Body of pancreas (tissue), 4 donors: ENCODE measurements around the gene ALCAM. TPM values are rescaled to one million over a fixed set of nuclear protein-coding genes. Genes with fewer than 3 reads are reported as not detected.

ENCODE experiments used
- ATAC-seq: fragments of 150-250 bp; one replicate; pipeline ENCODE4 v1.9.1; 2016
- DNase-seq, 4 donors: peaks; one replicate each; pipeline ENCODE4 v3.0.0-alpha.2; 2019
- H3K27ac ChIP-seq, 4 donors: fragments of 200-600 bp; sonication (generic); 1 replicate in 3 of 4; 2 replicates in 1 of 4; pipeline versions ENCODE4 v1.5.1 to v1.6.1; 2016 to 2019; ENCODE audit warnings: mild to moderate bottlenecking in 1 of 4, mixed read lengths in 1 of 4, moderate library complexity in 1 of 4
- H3K27me3 ChIP-seq, 2 donors: fragments of 200-600 bp; sonication (generic); one replicate each; pipeline ENCODE4 v1.6.0; 2016; ENCODE audit warnings: mild to moderate bottlenecking in 1 of 2
- H3K36me3 ChIP-seq, 2 donors: fragments of 200-600 bp; sonication (generic); replicated peaks in 1 of 2; 2 replicates each; pipeline ENCODE4 v1.5.1; 2016; ENCODE audit warnings: low read depth in 2 of 2; ENCODE audit not compliant: insufficient read depth in 1 of 2
- H3K4me1 ChIP-seq: fragments of 200-600 bp; sonication (generic); one replicate; pipeline ENCODE4 v1.6.0; 2016
- H3K4me3 ChIP-seq, 2 donors: fragments of 200-600 bp; sonication (generic); 1 replicate in 1 of 2; 2 replicates in 1 of 2; pipeline ENCODE4 v1.5.1; 2016 to 2019
- H3K9me3 ChIP-seq, 3 donors: fragments of 200-600 bp; sonication (generic); 1 replicate in 2 of 3; 2 replicates in 1 of 3; pipeline ENCODE4 v1.5.1; 2016
- CTCF ChIP-seq, 7 experiments: fragments of 450-650 bp in 4 of 7; fragments of 200-600 bp in 3 of 7; sonication (generic) in 3 of 7; IDR thresholded peaks; one replicate each; pipeline ENCODE4 v1.5.1; 2016 to 2019; ENCODE audit warnings: antibody characterized with exemption in 7 of 7
- POLR2A ChIP-seq, 3 donors: fragments of 450-650 bp; IDR thresholded peaks; one replicate each; pipeline ENCODE4 v1.6.1; 2016; ENCODE audit warnings: antibody characterized with exemption in 3 of 3, mild to moderate bottlenecking in 2 of 3
- WGBS, 2 donors: methylation state at CpG; one replicate each; pipeline ENCODE4 v1.1.5; 2017; 5-methylcytosine and 5-hydroxymethylcytosine counted together
- intact Hi-C: fragments of 100-400 bp; cut with DNase I; formaldehyde crosslinking; loops from one replicate; pipeline ENCODE4 v1.15.1; 2023
- total RNA-seq, 2 donors: library from RNA; depleted of rRNA; stranded (reverse); fragments of >200 nt; gene quantifications; one replicate each; pipeline ENCODE4 v1.1.0, GENCODE V29; 2016

ALCAM gene
- total RNA-seq, 2 donors from 2014 or later = 34.8 to 35.3 TPM

- H3K36me3 ChIP-seq = peaks cover 4 to 12% of the 10 kb centered on the region in 2 donors
Observed at GRCh38 chr3:105539897-105540296, 173.2 kb downstream of the ALCAM start.

GRCh38 chr3:105542282-105543019 is 175.7 kb downstream of the ALCAM start:
- no peaks in the 10 kb centered on the region for H3K9me3 ChIP-seq
- DNase-seq (no peak), ATAC-seq (no peak)
- no peaks in the 10 kb centered on the region for H3K4me1 ChIP-seq
- no peak overlapping the region for H3K4me3 ChIP-seq
- H3K36me3 ChIP-seq = peaks cover 4 to 12% of the 10 kb centered on the region in 2 donors
- TF ChIP-seq POLR2A (IDR thresholded peaks at IDR 0.05) = no peak
- TF ChIP-seq CTCF (IDR thresholded peaks at IDR 0.05) = no peak
- 84 to 95% methylated on average over 1 of the region's 1 CpG for WGBS, 2 donors
- intact Hi-C loops = no loop called here
- H3K27ac ChIP-seq = no peak overlapping the region
- H3K27me3 ChIP-seq = no peaks in the 10 kb centered on the region

More at GRCh38 chr3:105539897-105540296, 173.2 kb downstream of the ALCAM start:
- ATAC-seq (no peak), DNase-seq (no peak)
- no peaks in the 10 kb centered on the region for H3K9me3 ChIP-seq
- H3K4me3 ChIP-seq = no peak overlapping the region
- H3K27me3 ChIP-seq = no peaks in the 10 kb centered on the region
- no peak for TF ChIP-seq CTCF (IDR thresholded peaks at IDR 0.05)
- no peak for TF ChIP-seq POLR2A (IDR thresholded peaks at IDR 0.05)
- no peaks in the 10 kb centered on the region for H3K4me1 ChIP-seq
- intact Hi-C loops = no loop called here
- H3K27ac ChIP-seq = no peak overlapping the region
- 84 to 87% methylated on average over 3 of the region's 3 CpGs for WGBS, 2 donors

GRCh38 chr3:105545051-105545450 is 178.3 kb downstream of the ALCAM start:
- DNase-seq (no peak), ATAC-seq (no peak)
- intact Hi-C loops = no loop called here
- 89 to 97% methylated on average over 1 of the region's 1 CpG for WGBS, 2 donors
- no peaks in the 10 kb centered on the region for H3K27me3 ChIP-seq
- H3K4me1 ChIP-seq = no peaks in the 10 kb centered on the region
- H3K27ac ChIP-seq = no peak overlapping the region
- H3K4me3 ChIP-seq = no peak overlapping the region
- no peaks in the 10 kb centered on the region for H3K9me3 ChIP-seq
- peaks cover 4 to 16% of the 10 kb centered on the region in 2 donors for H3K36me3 ChIP-seq
- TF ChIP-seq POLR2A (IDR thresholded peaks at IDR 0.05) (no peak), CTCF (IDR thresholded peaks at IDR 0.05) (no peak)

- H3K36me3 ChIP-seq = peaks cover 0 to 4% of the 10 kb centered on the region in 2 donors
Observed at GRCh38 chr3:105553851-105554250, 187.1 kb downstream of the ALCAM start.

More at GRCh38 chr3:105553851-105554250, 187.1 kb downstream of the ALCAM start:
- no peak for TF ChIP-seq POLR2A (IDR thresholded peaks at IDR 0.05)
- no peak for TF ChIP-seq CTCF (IDR thresholded peaks at IDR 0.05)
- 94 to 97% methylated on average over 3 of the region's 3 CpGs for WGBS, 2 donors
- intact Hi-C loops = no loop called here
- H3K4me3 ChIP-seq = no peak overlapping the region
- no peaks in the 10 kb centered on the region for H3K27me3 ChIP-seq
- no peak for DNase-seq
- ATAC-seq = no peak
- no peaks in the 10 kb centered on the region for H3K9me3 ChIP-seq
- H3K27ac ChIP-seq = no peak overlapping the region
- no peaks in the 10 kb centered on the region for H3K4me1 ChIP-seq
